SK-N-SH treated with all-trans-retinoic acid at 6 μM for 48 hours (cell line): ENCODE measurements around the gene FUT3.
"Not testable (repeated sequence)": the region's sequence is repeated elsewhere in the genome, so short reads cannot be mapped to it uniquely, and the experiment has no call there.

Experiments
- ATAC-seq: fragments of 200-7000 bp; cut with Tn5 transposase; 3 replicates; pipeline ENCODE4 v1.9.1; 2020; ENCODE audit warnings: mild to moderate bottlenecking, moderate library complexity
- ARNTL ChIP-seq: fragments of 450-650 bp; formaldehyde crosslinking; IDR thresholded peaks from 2 replicates; pipeline ENCODE4 v1.5.0; 2020; ENCODE audit warnings: low read depth, mild to moderate bottlenecking, moderate library complexity, borderline replicate concordance
- BACH2 ChIP-seq: fragments of 250-450 bp; sonication (Bioruptor Pico); IDR thresholded peaks from 2 replicates; pipeline ENCODE4 v1.9.0; 2021; ENCODE audit warnings: mild to moderate bottlenecking, borderline replicate concordance
- CSDC2 ChIP-seq: fragments of 250-450 bp; sonication (Bioruptor Pico); IDR thresholded peaks from 2 replicates; pipeline ENCODE4 v1.5.0; 2020; ENCODE audit warnings: mild to moderate bottlenecking, moderate library complexity
- GLIS3 ChIP-seq: fragments of 250-450 bp; sonication (Bioruptor Pico); IDR thresholded peaks from 2 replicates; pipeline ENCODE4 v1.5.0; 2020; ENCODE audit warnings: mild to moderate bottlenecking, moderate library complexity
- OSR1 ChIP-seq: fragments of 250-450 bp; sonication (Bioruptor Pico); IDR thresholded peaks from 2 replicates; pipeline ENCODE4 v1.8.0; 2022; ENCODE audit warnings: moderate library complexity, mild to moderate bottlenecking, inconsistent platforms
- PPARA ChIP-seq: fragments of 250-450 bp; sonication (Bioruptor Pico); IDR thresholded peaks from 2 replicates; pipeline ENCODE4 v1.5.0; 2020; ENCODE audit warnings: mild to moderate bottlenecking, borderline replicate concordance
- RARB ChIP-seq: fragments of 250-450 bp; sonication (Bioruptor Pico); IDR thresholded peaks from 2 replicates; pipeline ENCODE4 v1.8.0; 2021; ENCODE audit warnings: mild to moderate bottlenecking, moderate library complexity
- SNAI2 ChIP-seq: fragments of 250-450 bp; sonication (Bioruptor Pico); IDR thresholded peaks from 2 replicates; pipeline ENCODE4 v1.5.0; 2020; ENCODE audit warnings: mild to moderate bottlenecking, moderate library complexity
- TCF4 ChIP-seq: fragments of 250-450 bp; sonication (Bioruptor Pico); IDR thresholded peaks from 2 replicates; pipeline ENCODE4 v1.8.0; 2021; ENCODE audit warnings: mild to moderate bottlenecking, moderate library complexity, borderline replicate concordance
- TOX ChIP-seq: fragments of 250-450 bp; sonication (Bioruptor Pico); IDR thresholded peaks from 2 replicates; pipeline ENCODE4 v1.8.0; 2021; ENCODE audit warnings: mild to moderate bottlenecking, moderate library complexity, borderline replicate concordance
- ZC3H10 ChIP-seq: fragments of 250-450 bp; sonication (Bioruptor Pico); IDR thresholded peaks from 2 replicates; pipeline ENCODE4 v1.5.1; 2021; ENCODE audit warnings: mild to moderate bottlenecking, moderate library complexity
- ZFP3 ChIP-seq: fragments of 250-450 bp; sonication (Bioruptor Pico); IDR thresholded peaks from 2 replicates; pipeline ENCODE4 v1.5.0; 2020; ENCODE audit warnings: mild to moderate bottlenecking, moderate library complexity
- ZNF565 ChIP-seq: fragments of 450-650 bp; formaldehyde crosslinking; conservative IDR thresholded peaks from 2 replicates; pipeline ENCODE4 v1.5.0; 2020; ENCODE audit warnings: low read depth, mild to moderate bottlenecking, moderate library complexity
- ZNF70 ChIP-seq: fragments of 450-650 bp; formaldehyde crosslinking; IDR thresholded peaks from 2 replicates; pipeline ENCODE4 v1.5.0; 2020; ENCODE audit warnings: mild to moderate bottlenecking, moderate library complexity
- TF ChIP-seq, protein P1 (sequence below): fragments of 250-450 bp; sonication (Bioruptor Pico); IDR thresholded peaks from 2 replicates; pipeline ENCODE4 v1.5.1; 2020; ENCODE audit warnings: low read depth, mild to moderate bottlenecking, moderate library complexity
- TF ChIP-seq, protein P2 (sequence below): fragments of 250-450 bp; sonication (Bioruptor Pico); IDR thresholded peaks from 2 replicates; pipeline ENCODE4 v1.8.0; 2020; ENCODE audit warnings: mild to moderate bottlenecking, moderate library complexity, borderline replicate concordance
- TF ChIP-seq, protein P3 (sequence below): fragments of 250-450 bp; sonication (Bioruptor Pico); IDR thresholded peaks from 2 replicates; pipeline ENCODE4 v1.5.1; 2021; ENCODE audit warnings: mild to moderate bottlenecking, moderate library complexity

FUT3 gene

DNA sequence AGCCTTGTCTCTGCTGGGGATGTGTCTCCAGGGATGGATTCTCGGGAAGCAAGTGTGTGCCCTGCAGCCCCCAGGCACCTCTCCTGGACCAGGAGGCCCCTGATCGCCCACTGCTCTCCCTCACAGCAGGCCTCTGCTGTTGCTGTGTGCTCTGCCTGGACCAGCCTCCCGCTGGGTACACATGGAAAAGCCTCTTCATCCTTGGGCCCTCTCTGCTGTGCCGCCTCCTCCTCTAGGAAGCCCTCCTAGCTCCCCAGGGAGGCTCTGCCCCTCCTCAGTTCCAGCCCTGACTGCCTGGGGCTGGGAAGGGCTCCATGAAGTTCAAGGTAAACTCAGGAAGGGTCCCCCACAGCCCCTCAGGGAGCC, 40.3 kb upstream of the FUT3 start:
- peak; percentile 6 for ATAC-seq
- TF ChIP-seq ZNF565: no peak
- TF ChIP-seq ARNTL: no peak
- TF ChIP-seq SNAI2 (CRISPR knock-in tag): no peak
- TF ChIP-seq TOX (CRISPR knock-in tag): no peak
- TF ChIP-seq PPARA: no peak
- TF ChIP-seq TCF4 (CRISPR knock-in tag): no peak
- no peak for TF ChIP-seq ZFP3 (CRISPR knock-in tag)
- no peak for TF ChIP-seq BACH2
- TF ChIP-seq, all 23 proteins: peak for 0

DNA sequence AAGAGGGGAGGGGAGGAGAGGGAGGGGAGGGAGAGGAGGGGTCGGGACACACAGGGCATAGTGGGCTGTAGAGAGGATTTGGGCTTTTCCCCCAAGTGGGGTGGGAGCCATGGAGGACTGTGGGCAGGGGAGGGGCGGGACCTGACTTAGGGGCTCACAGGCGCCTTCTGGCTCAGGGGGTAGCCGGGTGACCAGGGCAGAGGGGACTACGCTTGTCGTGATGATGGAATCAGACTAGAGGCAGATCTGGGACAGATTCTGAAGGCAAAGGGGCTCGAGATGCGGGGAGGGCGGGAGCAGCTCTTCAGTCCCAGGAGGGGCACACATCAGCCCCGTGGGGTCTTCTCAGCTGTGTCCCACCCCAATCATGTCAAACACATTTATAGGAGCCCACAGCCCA, 38.9 kb upstream of the FUT3 start:
- ATAC-seq: no peak

DNA sequence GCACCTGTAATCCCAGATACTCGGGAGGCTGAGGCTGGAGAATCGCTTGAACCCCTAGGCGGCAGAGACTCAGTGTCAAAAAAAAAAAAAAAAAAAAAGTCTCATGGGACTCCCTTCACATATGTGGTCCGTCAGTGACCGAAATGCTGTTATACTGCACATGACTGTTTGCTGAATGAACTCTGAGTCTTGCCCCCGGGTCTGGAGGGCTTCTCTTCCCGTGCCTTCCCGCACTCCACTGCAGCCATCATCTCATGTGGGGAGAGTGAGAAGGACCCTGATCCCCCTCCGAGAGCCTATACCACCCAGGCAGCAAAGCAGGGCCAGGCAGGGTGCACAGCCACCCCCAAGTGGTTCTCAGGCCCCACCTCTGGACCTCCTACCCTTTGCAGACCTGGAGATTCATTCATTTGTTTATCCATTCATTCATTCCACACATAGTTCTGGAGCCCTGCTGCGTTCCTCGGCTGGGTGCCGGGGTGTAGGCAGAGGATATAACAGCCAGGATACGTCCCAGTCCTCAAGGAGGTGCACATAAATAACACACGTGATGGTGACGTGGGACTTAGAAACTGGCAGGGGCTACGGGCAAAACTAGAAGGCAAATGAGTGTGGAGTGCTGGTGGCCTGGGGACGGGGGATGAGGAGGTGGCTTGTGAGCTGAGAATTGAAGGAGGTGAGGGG, 38.2 kb upstream of the FUT3 start:
- TF ChIP-seq ZNF70 (CRISPR knock-in tag) (no peak), RARB (CRISPR knock-in tag) (no peak), PPARA (no peak), CSDC2 (no peak), SNAI2 (CRISPR knock-in tag) (no peak), GLIS3 (no peak)
- TF ChIP-seq, protein P1, sequence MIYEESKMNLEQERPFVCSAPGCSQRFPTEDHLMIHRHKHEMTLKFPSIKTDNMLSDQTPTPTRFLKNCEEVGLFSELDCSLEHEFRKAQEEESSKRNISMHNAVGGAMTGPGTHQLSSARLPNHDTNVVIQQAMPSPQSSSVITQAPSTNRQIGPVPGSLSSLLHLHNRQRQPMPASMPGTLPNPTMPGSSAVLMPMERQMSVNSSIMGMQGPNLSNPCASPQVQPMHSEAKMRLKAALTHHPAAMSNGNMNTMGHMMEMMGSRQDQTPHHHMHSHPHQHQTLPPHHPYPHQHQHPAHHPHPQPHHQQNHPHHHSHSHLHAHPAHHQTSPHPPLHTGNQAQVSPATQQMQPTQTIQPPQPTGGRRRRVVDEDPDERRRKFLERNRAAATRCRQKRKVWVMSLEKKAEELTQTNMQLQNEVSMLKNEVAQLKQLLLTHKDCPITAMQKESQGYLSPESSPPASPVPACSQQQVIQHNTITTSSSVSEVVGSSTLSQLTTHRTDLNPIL (CRISPR knock-in tag): no peak
- TF ChIP-seq, protein P2, sequence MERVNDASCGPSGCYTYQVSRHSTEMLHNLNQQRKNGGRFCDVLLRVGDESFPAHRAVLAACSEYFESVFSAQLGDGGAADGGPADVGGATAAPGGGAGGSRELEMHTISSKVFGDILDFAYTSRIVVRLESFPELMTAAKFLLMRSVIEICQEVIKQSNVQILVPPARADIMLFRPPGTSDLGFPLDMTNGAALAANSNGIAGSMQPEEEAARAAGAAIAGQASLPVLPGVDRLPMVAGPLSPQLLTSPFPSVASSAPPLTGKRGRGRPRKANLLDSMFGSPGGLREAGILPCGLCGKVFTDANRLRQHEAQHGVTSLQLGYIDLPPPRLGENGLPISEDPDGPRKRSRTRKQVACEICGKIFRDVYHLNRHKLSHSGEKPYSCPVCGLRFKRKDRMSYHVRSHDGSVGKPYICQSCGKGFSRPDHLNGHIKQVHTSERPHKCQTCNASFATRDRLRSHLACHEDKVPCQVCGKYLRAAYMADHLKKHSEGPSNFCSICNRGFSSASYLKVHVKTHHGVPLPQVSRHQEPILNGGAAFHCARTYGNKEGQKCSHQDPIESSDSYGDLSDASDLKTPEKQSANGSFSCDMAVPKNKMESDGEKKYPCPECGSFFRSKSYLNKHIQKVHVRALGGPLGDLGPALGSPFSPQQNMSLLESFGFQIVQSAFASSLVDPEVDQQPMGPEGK: no peak
- ATAC-seq: no peak; the same call in 1 of the 3 replicates

More for the DNA sequence above, 38.9 kb upstream of the FUT3 start:
- TF ChIP-seq ARNTL (no peak), ZNF70 (CRISPR knock-in tag) (no peak), OSR1 (CRISPR knock-in tag) (no peak), TCF4 (CRISPR knock-in tag) (no peak), ZFP3 (CRISPR knock-in tag) (no peak), TOX (CRISPR knock-in tag) (no peak), RARB (CRISPR knock-in tag) (no peak)

DNA sequence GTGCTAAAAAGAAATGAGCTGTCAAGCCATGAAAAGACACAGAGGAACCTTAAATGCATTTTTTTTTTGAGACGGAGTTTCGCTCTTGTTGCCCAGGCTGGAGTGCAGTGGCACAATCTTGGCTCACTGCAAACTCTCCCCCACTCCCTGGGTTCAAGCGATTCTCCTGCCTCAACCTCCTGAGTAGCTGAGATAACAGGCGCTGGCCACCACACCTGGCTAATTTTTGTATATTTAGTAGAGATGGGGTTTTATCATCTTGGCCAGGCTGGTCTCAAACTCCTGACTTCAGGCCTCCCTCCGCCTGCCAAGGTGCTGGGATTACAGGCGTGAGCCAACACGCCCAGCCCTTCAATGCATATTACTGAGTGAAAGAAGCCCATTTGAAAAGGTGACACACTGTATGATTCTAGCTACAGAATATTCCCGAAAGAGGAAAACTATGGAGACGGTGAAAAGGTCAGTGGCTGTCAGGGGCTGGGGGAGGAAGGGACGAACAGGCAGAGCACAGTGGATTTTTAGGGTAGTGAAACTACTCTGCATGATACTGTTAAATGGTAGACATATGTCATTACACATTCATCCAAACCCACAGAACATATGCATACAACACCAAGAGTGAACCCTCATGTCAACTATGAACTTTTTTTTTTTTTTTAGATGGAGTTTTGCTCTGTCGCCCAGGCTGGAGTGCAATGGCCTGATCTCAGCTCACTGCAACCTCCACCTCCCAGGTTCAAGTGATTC, 33.0 kb upstream of the FUT3 start:
- ATAC-seq: not testable (repeated sequence)

DNA sequence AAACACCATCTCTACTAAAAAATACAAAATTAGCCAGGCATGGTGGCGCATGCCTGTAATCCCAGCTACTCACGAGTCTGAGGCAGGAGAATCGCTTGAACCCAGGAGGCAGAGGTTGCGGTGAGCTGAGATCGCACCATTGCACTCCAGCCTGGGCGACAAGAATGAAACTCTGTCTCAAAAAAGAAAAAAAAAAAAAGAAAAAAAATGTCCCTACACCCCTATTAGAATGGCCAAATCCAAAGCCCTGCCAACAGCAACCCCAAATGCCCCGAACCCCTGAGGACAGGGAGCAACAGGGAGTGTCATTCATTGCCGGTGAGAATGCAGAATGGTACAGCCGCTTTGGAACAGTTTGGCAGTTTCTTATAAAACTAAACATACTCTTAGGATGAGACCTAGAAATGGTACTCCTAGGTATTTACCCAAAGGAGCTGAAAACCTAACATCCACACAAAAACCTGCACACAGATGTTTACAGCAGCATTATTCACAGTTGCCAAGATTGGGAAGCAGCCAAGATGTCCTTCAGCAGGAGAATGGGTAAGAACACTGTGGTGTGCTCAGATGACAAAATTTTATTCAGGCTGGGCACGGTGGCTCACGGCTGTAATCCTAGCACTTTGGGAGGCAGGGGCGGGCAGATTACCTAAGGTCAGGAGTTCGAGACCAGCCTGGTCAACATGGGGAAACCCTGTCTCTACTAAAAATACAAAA, 32.1 kb upstream of the FUT3 start:
- ATAC-seq: not testable (repeated sequence)

DNA sequence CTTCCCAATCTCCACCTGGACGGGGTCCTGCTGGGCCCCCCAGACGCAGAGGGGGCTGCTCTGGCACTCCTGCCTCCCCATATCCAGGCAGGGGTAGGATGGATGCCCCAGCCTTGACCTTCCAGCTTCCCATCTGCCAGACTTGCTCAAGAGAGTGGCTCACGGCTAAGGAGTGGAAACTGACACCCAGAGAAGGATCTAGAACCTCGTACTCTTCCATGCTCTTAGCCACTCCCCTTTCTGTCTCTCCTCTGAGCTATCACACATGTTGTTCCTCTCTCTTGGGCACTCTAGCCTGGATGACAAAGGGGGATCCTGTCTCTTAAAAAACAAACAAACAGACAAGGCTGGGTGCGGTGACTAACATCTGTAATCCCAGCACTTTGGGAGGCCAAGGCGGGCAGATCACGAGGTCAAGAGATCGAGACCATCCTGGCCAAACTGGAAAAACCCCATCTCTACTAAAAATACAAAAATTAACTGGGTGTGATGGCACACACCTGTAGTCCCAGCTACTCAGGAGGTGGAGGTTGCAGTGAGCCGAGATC, 31.2 kb upstream of the FUT3 start:
- TF ChIP-seq, protein P3, sequence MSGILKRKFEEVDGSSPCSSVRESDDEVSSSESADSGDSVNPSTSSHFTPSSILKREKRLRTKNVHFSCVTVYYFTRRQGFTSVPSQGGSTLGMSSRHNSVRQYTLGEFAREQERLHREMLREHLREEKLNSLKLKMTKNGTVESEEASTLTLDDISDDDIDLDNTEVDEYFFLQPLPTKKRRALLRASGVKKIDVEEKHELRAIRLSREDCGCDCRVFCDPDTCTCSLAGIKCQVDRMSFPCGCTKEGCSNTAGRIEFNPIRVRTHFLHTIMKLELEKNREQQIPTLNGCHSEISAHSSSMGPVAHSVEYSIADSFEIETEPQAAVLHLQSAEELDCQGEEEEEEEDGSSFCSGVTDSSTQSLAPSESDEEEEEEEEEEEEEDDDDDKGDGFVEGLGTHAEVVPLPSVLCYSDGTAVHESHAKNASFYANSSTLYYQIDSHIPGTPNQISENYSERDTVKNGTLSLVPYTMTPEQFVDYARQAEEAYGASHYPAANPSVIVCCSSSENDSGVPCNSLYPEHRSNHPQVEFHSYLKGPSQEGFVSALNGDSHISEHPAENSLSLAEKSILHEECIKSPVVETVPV (CRISPR knock-in tag): no peak
- TF ChIP-seq ZC3H10 (CRISPR knock-in tag): no peak
- no peak for TF ChIP-seq OSR1 (CRISPR knock-in tag)
- no peak for TF ChIP-seq ARNTL
- no peak for TF ChIP-seq TOX (CRISPR knock-in tag)
- TF ChIP-seq TCF4 (CRISPR knock-in tag): no peak
- no peak for ATAC-seq
